ENCODE measurements around the gene MFSD12. TPM values are rescaled to one million over a fixed set of nuclear protein-coding genes. Genes with fewer than 3 reads are reported as not detected.
"Not testable (repeated sequence)": the region's sequence is repeated elsewhere in the genome, so short reads cannot be mapped to it uniquely, and the experiment has no call there.

Gene MFSD12
- total RNA-seq, 1 experiment from 2014 or later: 60.6 TPM

DNA sequence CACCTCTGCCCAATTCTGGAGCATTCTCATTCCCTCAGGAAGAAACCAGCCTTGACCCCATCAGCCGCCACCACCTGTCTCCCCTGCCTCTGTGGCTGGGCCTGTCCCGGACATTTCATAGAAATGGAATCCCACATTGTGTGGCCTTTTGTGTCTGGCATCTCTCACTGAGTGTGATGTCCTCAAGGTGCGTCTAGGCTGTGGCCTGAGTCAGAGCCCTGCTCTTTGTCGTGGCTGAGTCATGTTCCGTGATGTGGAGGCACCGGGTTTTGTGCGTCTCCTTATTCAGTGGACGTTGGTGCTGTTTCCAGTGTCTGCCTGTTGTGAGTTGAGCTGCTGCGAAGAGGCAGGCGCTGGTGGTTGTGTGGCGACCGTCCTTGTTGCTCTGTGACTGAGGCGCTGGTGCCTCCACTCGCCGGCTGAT is 47.8 kb downstream of the MFSD12 start:
- intact Hi-C loops (cut with micrococcal nuclease; ENCODE audit: unreplicated experiment): no loop called here
- Histone ChIP-seq H3K4me1 (no peaks in the 10 kb centered on the region; the same call in 1 of the 2 replicates), H3K4me3 (ENCODE audit: low read depth, low read length) (no peak overlapping the region), H3K9me3 (no peaks in the 10 kb centered on the region), H3K36me3 (ENCODE audit: control insufficient read depth, insufficient read depth, low read length) (peaks cover 1% of the 10 kb centered on the region), H3K27me3 (replicated peaks; ENCODE audit: control insufficient read depth, insufficient read depth, low read length) (no peaks in the 10 kb centered on the region)
- DNase-seq: no peak
- no peaks in the 10 kb centered on the region for H3K9me3 Mint-ChIP-seq (ENCODE audit: unreplicated experiment)
- ChIA-PET CTCF (no interaction called here), POLR2A (no interaction called here)
- peak overlapping the region; percentile 27 for H3K4me3 Mint-ChIP-seq (ENCODE audit: unreplicated experiment)
- no TSS peak for BruUV-seq (replicated peaks)
- H3K27ac Mint-ChIP-seq (ENCODE audit: unreplicated experiment): no peak overlapping the region
- peaks cover 35% of the 10 kb centered on the region for H3K36me3 Mint-ChIP-seq (ENCODE audit: insufficient read depth, unreplicated experiment)
- no peaks in the 10 kb centered on the region for H3K4me1 Mint-ChIP-seq (ENCODE audit: low read depth, unreplicated experiment)
- H3K27me3 Mint-ChIP-seq (ENCODE audit: insufficient read depth, unreplicated experiment): no peaks in the 10 kb centered on the region
- TF ChIP-seq, protein P1, sequence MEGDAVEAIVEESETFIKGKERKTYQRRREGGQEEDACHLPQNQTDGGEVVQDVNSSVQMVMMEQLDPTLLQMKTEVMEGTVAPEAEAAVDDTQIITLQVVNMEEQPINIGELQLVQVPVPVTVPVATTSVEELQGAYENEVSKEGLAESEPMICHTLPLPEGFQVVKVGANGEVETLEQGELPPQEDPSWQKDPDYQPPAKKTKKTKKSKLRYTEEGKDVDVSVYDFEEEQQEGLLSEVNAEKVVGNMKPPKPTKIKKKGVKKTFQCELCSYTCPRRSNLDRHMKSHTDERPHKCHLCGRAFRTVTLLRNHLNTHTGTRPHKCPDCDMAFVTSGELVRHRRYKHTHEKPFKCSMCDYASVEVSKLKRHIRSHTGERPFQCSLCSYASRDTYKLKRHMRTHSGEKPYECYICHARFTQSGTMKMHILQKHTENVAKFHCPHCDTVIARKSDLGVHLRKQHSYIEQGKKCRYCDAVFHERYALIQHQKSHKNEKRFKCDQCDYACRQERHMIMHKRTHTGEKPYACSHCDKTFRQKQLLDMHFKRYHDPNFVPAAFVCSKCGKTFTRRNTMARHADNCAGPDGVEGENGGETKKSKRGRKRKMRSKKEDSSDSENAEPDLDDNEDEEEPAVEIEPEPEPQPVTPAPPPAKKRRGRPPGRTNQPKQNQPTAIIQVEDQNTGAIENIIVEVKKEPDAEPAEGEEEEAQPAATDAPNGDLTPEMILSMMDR (IDR thresholded peaks at IDR 0.05; ENCODE audit: insufficient read depth in 1 of 2, low read depth in 1 of 2, low read length in 1 of 2, severe bottlenecking in 1 of 2, unreplicated experiment in 1 of 2): no peak

DNA sequence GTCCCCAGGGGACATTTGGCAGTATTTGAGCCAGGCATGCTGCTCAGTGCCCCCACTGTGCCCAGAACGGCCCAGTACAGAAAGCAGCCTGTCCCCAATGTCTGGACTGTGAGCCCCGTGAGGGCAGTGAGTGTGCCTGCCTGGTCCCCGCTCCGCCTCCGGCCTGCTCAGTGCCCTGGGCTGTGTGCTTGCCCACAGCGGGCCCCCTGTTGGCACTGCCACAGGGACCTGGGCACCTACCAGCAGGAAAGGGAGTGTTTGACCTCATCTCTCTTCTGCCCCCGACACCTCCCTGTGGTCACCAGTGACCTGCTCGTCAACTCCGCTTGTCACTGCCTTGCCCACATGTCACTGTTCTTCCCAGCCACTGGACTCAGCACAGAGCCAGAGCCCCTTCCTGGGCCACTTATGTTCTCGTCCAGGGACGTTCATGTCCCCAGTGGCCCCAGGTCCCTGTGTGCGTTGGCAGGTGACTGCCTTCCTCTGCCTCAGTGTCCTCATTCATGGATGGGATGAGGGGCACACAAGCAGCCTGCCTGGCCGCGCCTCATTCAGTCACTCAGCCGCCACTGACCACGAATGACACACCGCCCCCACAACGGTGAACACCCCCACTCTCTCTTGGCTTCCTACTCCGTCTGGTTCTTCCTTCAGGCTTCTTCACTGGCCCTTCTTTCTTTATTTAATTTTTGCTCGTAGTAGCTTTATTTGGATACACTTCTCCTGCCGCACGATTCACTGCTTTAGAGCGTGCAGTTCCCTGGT is 48.4 kb downstream of the MFSD12 start:
- Histone ChIP-seq H3K36me3 (ENCODE audit: control insufficient read depth, insufficient read depth, low read length) (peaks cover 1% of the 10 kb centered on the region), H3K9me3 (no peaks in the 10 kb centered on the region), H3K4me1 (no peaks in the 10 kb centered on the region; the same call in 1 of the 2 replicates), H3K4me3 (ENCODE audit: low read depth, low read length) (no peak overlapping the region), H3K27me3 (replicated peaks; ENCODE audit: control insufficient read depth, insufficient read depth, low read length) (no peaks in the 10 kb centered on the region)
- ChIA-PET POLR2A (no interaction called here), CTCF (no interaction called here)
- intact Hi-C loops (cut with micrococcal nuclease; ENCODE audit: unreplicated experiment): no loop called here
- Mint-ChIP-seq H3K4me1 (ENCODE audit: low read depth, unreplicated experiment) (no peaks in the 10 kb centered on the region), H3K27me3 (ENCODE audit: insufficient read depth, unreplicated experiment) (no peaks in the 10 kb centered on the region), H3K9me3 (ENCODE audit: unreplicated experiment) (no peaks in the 10 kb centered on the region), H3K4me3 (ENCODE audit: unreplicated experiment) (peak overlapping the region; percentile 27), H3K27ac (ENCODE audit: unreplicated experiment) (no peak overlapping the region), H3K36me3 (ENCODE audit: insufficient read depth, unreplicated experiment) (peaks cover 29% of the 10 kb centered on the region)
- no peak for DNase-seq
- no TSS peak for BruUV-seq (replicated peaks)
- TF ChIP-seq, protein P1 (IDR thresholded peaks at IDR 0.05; ENCODE audit: insufficient read depth in 1 of 2, low read depth in 1 of 2, low read length in 1 of 2, severe bottlenecking in 1 of 2, unreplicated experiment in 1 of 2): no peak

DNA sequence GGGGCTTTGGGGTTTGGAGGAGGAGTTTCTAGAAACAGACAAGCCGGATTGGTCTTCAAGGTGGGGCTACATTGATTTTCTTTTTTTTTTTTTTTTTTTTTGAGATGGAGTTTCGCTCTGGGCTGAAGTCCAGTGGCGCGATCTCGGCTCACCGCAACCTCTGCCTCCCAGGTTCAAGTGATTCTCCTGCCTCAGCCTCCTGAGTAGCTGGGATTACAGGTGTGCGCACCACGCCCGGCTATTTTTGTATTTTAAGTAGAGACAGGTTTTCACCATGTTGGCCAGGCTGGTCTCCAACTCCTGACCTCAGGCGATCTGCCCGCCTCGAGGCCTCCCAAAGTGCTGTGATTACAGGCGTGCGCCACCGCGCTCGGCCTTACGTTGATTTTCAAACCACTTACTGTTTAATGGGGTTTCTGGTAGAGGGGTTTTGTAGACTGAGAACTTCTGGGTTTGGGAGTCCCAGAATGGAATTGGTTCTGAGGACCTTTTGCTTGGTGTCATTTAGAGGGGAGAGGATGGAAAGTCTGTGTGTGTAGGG is 49.2 kb downstream of the MFSD12 start:
- DNase-seq; H3K27ac Mint-ChIP-seq (ENCODE audit: unreplicated experiment); H3K27me3 ChIP-seq (replicated peaks; ENCODE audit: control insufficient read depth, insufficient read depth, low read length); H3K9me3 ChIP-seq; H3K4me1 ChIP-seq; CTCF ChIA-PET; H3K4me1 Mint-ChIP-seq (ENCODE audit: low read depth, unreplicated experiment); H3K36me3 ChIP-seq (ENCODE audit: control insufficient read depth, insufficient read depth, low read length); H3K4me3 Mint-ChIP-seq (ENCODE audit: unreplicated experiment); H3K27me3 Mint-ChIP-seq (ENCODE audit: insufficient read depth, unreplicated experiment); H3K4me3 ChIP-seq (ENCODE audit: low read depth, low read length); POLR2A ChIA-PET; intact Hi-C loops (cut with micrococcal nuclease; ENCODE audit: unreplicated experiment); H3K9me3 Mint-ChIP-seq (ENCODE audit: unreplicated experiment): not testable (repeated sequence)
- BruUV-seq (replicated peaks): TSS peak; percentile 43
- H3K36me3 Mint-ChIP-seq (ENCODE audit: insufficient read depth, unreplicated experiment): peaks cover 29% of the 10 kb centered on the region
